ENCODE results near the gene CBX5.
"Not testable (repeated sequence)": the region's sequence is repeated elsewhere in the genome, so short reads cannot be mapped to it uniquely, and the experiment has no call there.

DNA sequence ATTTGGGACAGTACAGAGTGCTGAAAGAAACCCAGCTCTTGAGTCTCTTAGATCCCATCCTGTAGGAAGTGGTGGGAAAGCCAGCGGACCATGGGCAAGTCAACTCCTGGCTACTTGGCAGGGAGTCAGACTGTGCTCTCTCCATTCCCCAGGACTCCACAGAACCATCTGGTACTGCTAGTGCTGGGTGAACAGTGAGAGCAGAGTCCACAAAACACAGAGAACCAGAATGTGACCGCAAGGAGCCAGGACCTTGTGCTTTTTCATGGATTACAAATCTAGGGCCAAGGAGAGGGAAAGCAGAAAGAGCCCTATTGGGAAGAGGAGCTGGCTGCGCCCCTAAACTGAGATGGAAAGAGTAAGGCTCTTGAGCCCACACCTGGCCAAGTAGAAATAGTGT lies 48.7 kb downstream of the CBX5 start:
- TF ChIP-seq, protein P1, sequence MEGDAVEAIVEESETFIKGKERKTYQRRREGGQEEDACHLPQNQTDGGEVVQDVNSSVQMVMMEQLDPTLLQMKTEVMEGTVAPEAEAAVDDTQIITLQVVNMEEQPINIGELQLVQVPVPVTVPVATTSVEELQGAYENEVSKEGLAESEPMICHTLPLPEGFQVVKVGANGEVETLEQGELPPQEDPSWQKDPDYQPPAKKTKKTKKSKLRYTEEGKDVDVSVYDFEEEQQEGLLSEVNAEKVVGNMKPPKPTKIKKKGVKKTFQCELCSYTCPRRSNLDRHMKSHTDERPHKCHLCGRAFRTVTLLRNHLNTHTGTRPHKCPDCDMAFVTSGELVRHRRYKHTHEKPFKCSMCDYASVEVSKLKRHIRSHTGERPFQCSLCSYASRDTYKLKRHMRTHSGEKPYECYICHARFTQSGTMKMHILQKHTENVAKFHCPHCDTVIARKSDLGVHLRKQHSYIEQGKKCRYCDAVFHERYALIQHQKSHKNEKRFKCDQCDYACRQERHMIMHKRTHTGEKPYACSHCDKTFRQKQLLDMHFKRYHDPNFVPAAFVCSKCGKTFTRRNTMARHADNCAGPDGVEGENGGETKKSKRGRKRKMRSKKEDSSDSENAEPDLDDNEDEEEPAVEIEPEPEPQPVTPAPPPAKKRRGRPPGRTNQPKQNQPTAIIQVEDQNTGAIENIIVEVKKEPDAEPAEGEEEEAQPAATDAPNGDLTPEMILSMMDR (IDR thresholded peaks at IDR 0.05): not testable (repeated sequence)
- not testable (repeated sequence) for TF ChIP-seq EZH2 (IDR thresholded peaks at IDR 0.05)

Data from neural progenitor cell (in vitro differentiated cells).